Measurements from ENCODE around the gene OSBPL3.

OSBPL3 gene

DNA sequence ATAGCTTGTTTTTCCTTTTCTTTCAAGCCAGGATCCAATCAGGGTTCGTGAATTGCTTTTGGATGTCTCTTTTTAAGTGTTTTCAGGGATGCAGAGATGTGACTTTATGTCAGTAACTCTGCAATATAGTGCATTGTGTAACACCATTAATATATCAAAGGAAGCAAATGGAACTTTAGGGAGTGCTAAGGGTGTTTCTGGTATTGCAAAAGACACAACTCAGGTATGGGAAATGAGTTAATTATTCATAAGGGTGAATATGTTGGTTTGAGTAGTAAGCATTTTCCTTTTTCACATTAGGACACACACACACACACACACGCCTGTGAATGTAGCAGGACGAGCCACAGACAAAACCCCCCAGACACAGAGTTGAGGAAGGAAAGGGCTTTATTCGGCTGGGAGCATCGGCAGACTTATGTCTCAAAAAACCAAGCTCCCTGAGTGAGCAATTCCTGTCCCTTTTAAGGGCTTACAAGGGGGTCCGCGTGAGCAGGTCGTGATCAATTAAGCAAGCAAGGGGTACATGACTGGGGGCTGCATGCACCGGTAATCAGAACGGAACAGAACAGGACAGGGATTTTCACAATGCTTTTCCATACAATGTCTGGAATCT is 190.9 kb downstream of the OSBPL3 start:
- DNase-seq = no peak

GRCh38 chr7:24788075-24788474 is 191.9 kb downstream of the OSBPL3 start:
- DNase-seq = no peak

- DNase-seq = peak; percentile 84
These were observed 193.0 kb downstream of the OSBPL3 start for GRCh38 chr7:24786941-24787340.

DNA sequence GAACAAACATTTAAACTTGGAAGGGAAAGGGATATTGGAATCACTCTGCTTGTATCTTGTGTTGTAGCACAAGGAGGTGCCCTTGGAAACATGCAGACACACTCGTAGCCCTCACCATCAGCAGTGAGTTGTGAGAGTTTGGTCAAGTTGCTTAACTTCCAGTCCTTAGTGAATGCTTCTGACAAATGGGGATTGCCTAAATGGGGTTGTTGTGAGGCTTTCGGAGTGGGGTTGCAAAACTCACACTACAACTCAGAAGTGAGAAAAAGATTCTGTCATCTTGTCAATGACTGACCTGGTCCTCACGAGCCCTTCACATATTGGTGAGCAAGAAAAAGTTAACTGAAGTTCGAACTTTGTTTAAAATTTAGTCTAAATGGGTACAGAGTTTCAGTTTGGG is 193.7 kb downstream of the OSBPL3 start:
- peak; percentile 48 for DNase-seq

GRCh38 chr7:24784277-24784676 is 195.7 kb downstream of the OSBPL3 start:
- no peak for DNase-seq

GRCh38 chr7:24783698-24784097 is 196.3 kb downstream of the OSBPL3 start:
- no peak for DNase-seq

DNA sequence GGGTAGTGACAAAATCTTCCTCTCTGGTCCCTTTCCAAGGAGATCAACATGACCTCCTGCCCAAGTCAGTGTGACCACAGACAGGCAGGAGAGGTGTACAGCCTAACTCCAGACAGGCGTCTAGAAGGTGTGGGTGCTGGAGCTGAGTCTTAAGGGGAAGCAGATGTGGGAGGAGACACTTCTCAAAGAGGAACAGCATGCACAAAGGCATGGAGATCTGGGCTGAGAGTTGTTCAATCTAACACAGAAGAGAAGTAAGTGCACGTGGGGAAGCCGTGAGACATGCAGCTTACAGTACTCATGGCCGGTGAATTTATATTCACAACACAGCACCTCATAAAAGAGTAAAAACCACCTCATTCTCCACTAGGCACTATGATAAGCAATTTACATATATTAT is 198.9 kb downstream of the OSBPL3 start:
- no peak for DNase-seq

DNA sequence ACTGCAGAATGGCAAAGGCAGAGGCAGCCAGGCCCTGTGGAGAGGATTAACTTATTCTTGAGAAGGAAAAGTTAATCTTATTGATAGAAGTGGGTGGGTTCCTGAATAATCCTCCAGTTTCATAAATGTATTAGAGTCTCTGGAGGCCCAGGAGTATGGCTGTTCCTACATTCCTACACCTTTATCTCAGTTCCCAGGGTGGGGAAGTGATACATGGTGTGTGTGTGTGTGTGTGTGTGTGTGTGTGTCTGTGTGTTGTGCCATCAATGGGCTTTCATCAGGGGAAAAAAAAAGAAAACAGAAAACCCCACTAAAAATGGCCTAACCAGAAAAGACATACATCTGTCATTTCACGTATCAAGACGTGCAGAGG is 200.7 kb downstream of the OSBPL3 start:
- no peak for DNase-seq

- DNase-seq = peak; percentile 70
These were observed 201.3 kb downstream of the OSBPL3 start for GRCh38 chr7:24778543-24779282.

DNA sequence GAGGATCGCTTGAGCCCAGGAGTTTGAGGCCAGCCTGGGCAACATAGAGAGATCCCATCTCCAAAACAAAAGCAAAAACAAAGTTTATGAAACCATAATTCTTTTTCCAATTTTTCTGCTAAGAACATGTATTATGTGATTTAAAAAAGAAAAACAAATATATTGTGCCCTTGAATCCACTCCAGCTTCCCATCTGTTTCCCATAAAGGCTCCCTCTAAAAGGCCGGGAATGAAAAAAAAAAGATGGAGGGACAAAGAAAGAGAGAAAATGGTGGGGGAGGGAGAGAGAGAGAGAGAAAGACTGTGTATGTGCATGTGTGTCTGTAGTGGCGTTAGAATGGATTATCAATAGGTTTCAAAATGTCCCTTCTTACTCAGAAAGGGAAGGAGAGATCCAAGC is 202.2 kb downstream of the OSBPL3 start:
- no peak for DNase-seq

DNA sequence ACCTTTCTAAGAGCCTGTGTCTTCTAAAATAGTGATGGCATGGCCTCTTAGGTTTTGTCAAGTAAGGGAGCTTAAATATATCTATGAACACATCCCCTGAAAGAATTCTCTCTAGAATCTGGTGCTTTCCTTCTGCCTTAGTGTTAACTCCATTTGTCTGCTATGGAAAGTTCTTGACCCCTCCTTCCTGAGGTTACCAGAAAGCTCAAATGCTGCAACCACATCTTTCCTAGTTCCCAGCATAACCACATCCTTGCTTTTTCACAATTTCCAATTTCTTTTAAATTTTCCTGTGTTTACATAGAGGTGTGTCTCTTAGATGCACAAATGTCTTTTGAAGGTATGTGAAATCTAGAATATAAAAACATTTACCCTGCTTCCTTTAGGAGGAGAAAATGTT is 206.3 kb downstream of the OSBPL3 start:
- DNase-seq = no peak

DNA sequence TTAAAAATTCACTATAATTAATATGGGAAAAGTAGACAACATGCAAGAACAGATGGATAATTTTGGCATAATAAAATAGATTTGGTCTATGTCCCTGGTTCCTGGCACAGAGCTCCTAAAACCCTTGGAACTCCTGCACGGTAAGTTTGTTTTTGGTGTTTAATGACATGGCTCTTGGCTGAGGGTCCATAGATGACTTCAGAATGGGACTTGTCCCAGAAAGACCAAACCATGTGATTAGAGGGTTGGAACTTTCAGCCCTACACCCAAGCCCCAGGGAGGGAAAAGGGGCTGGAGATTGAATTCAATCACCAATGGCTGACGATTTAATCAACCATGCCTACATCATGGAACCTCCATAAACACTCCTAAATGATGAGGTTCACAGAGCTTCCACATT is 210.1 kb downstream of the OSBPL3 start:
- DNase-seq = no peak

- no peak for DNase-seq
These were observed 210.8 kb downstream of the OSBPL3 start for GRCh38 chr7:24769014-24769830.

DNA sequence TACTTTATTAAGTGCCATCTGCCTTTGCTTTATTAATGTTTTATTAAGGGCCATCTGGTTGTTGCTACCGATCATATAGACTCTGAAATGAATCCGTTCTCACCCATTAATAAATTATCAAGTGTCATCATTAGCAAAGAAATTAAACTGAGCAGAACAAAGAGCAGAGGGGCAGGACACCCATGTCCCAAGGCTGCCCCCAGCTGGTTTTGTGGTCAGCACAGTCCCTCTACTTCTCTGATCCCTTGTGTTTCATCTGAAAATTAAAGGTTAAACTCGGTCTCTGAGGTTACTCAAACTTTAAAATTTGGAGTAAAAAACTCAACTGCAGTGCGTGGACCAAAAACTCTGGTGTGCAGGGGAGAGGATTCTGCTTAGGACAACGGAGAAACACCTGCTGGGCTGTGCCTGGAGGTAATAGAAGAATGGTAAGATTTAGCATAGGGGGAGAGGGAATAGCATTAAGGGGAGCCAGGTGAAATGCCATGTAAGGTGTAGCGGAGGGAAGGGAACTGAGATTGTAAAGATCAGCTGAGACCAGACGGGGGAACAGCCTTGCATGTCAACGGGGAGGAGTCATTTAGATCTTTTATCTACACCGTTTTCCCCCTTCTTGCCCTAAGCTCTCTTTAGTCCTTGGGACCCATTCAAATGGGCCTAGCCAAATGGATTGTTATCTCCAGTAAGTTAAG is 212.0 kb downstream of the OSBPL3 start:
- DNase-seq = no peak

GRCh38 chr7:24764972-24765744 is 214.8 kb downstream of the OSBPL3 start:
- no peak for DNase-seq

DNA sequence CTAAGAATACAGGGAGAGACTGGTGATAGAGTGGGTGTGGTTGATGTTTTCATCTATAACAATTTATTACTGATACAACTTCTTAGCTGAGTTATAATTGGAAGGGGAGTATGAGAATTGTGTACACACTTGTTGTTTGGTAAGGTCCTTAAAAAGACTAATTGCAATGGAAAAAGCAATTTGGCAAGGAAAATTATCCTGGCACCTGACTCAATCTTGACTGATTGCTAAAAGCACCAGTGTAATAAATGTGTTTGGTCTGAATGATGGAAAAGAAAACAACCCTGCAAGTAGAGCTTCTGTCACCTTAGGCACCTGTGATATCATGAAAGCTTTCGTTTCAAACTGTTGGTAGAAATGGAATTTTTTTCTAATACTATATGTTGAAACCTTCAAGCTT is 216.0 kb downstream of the OSBPL3 start:
- no peak for DNase-seq

DNA sequence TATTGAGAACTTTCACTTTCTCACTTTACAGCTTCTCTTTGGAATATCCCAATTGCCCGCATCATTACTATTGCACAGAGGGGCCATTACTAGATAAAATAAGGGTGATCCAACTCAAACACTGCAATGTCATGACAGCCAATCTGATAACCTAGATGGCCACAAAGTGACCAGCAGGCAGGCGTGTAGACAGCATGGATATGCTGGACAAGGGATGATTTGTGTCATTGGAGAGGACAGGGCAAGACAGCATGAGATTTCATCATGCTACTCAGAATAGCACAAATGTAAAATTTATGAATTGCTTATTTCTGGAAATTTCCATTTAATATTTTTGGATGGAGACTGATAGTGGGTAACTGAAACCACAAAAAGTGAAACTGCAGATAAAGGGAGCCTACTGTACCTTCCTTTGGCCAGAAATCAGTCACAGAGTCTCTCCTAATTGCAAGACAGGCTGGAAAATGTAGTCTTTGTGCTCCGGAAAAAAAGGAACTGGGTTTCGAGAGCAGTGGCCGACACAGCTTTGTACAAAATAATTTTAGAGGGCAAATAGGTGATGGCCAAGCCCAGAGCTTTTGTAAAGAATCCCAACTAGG is 216.6 kb downstream of the OSBPL3 start:
- DNase-seq = no peak

DNA sequence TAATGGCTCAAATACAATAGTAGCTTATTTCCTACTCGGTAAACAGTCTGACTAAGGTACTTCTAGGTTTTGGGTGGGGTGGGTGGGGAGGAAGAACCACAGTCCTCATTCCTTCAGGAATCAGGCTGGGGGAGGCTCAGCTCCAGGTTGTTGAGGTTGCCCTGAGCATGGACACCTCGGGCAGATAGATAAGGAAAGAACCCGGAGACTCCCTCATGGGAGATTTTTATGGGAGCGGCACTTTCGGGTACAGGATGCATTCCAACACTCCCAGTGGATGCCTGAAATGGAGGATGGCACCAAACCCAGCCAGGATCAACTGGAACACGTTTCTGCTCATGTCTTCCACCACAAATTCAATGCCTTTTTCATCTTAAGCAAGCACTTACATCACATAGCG is 217.2 kb downstream of the OSBPL3 start:
- no peak for DNase-seq

DNA sequence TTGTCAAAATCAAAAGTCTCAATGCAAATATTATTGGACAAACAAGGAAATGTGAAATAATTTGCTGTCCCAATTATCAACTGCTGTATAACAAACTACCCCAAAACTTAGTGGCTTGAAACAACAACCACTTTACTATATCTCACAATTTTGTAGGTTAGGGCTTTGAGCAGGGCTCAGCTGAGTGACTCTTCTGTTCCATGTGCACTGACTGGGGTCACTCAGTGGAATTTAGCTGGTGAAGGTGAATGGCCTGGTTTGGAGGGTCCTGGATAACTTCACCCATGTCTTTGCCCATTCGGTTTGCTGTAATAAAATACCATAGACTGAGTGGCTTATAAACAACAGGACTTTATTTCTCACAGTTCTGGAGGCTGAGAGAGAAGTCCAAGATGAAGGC is 219.0 kb downstream of the OSBPL3 start:
- DNase-seq = no peak

- no peak for DNase-seq
These were observed 222.4 kb downstream of the OSBPL3 start, which contains the start of gene GSDME for GRCh38 chr7:24757353-24758275. TSS of gene GSDME (minus strand) at chr7:24757464. CDS start at chr7:24749774, 7,690 bp downstream.
